GM12878 (cell line): ENCODE results near the gene S100A12. TPM values are rescaled to one million over a fixed set of nuclear protein-coding genes. Genes with fewer than 3 reads are reported as not detected.

ENCODE experiments used
- ATAC-seq: fragments of 200-7000 bp; cut with Tn5 transposase; 3 replicates; pipeline ENCODE4 v1.9.1; 2020; ENCODE audit warnings: mild to moderate bottlenecking, moderate library complexity
- BruUV-seq: library from RNA; stranded (reverse); fragments of 400-500 nt; replicated peaks from 2 replicates; lab custom pipeline; 2021; lab: Mats Ljungman, UMichigan
- CTCF ChIA-PET: fragments of 300-600 bp; sonication (Branson Sonifier 250); formaldehyde crosslinking; extraction: SDS; loops from one replicate; lab custom pipeline; 2021; ENCODE audit warnings: inconsistent platforms; lab: Yijun Ruan, JAX
- POLR2A ChIA-PET: fragments of 350-600 bp; formaldehyde crosslinking; extraction: SDS; loops from one replicate; lab custom pipeline; 2021; ENCODE audit warnings: inconsistent platforms; lab: Charles Lee
- RAD21 ChIA-PET: fragments of 300-600 bp; sonication (Branson Sonifier 250); formaldehyde crosslinking; loops from one replicate; lab custom pipeline; 2023; ENCODE audit warnings: antibody characterized with exemption; ENCODE audit not compliant: unreplicated experiment; lab: Charles Lee
- SMC1A ChIA-PET: fragments of 300-600 bp; sonication (Branson Sonifier 250); formaldehyde crosslinking; loops from one replicate; lab custom pipeline; 2023; ENCODE audit not compliant: unreplicated experiment, uncharacterized antibody; lab: Charles Lee
- DNase-seq: peaks from one replicate; pipeline ENCODE4 v3.0.0-alpha.2; 2011; ENCODE audit warnings: low read depth, low spot score
- FAIRE-seq: peaks from 3 replicates; lab custom pipeline; 2011; peaks lifted over from hg19 to GRCh38; lab: Jason Lieb, UNC
- H2AFZ ChIP-seq: 2 replicates; pipeline ENCODE4 v1.6.0; 2011; ENCODE audit warnings: low read depth, low read length, control low read depth; ENCODE audit not compliant: control insufficient read depth
- H3K27ac ChIP-seq: 2 replicates; pipeline ENCODE4 v1.5.1; 2011; ENCODE audit warnings: control low read depth; ENCODE audit not compliant: control insufficient read depth, insufficient read depth
- H3K27me3 ChIP-seq, 2 experiments: replicated peaks in 1 of 2; 2 replicates each; pipeline versions ENCODE4 v1.6.0 to v1.6.1; 2011; ENCODE audit warnings: low read length in 1 of 2; ENCODE audit not compliant: control insufficient read depth in 2 of 2, insufficient read depth in 2 of 2
- H3K36me3 ChIP-seq, 2 experiments: 2 replicates each; pipeline ENCODE4 v1.5.1; 2011; ENCODE audit warnings: low read length in 1 of 2; ENCODE audit not compliant: control insufficient read depth in 2 of 2, insufficient read depth in 2 of 2
- H3K4me1 ChIP-seq: 2 replicates; pipeline ENCODE4 v1.6.1; 2011; ENCODE audit warnings: mild to moderate bottlenecking, low read length, moderate library complexity, mixed read lengths; ENCODE audit not compliant: control insufficient read depth, insufficient read depth
- H3K4me2 ChIP-seq: 2 replicates; pipeline ENCODE4 v1.6.0; 2011; ENCODE audit warnings: control low read depth; ENCODE audit not compliant: control insufficient read depth, insufficient read depth
- H3K4me3 ChIP-seq: fragments of 200-600 bp; sonication (generic); 2 replicates; pipeline ENCODE4 v1.5.1; 2016
- H3K79me2 ChIP-seq: 2 replicates; pipeline ENCODE4 v1.6.0; 2011; ENCODE audit warnings: low read length; ENCODE audit not compliant: control insufficient read depth, insufficient read depth
- H3K9ac ChIP-seq: 2 replicates; pipeline ENCODE4 v1.8.0; 2011; ENCODE audit warnings: low read length, control low read depth, mixed read lengths; ENCODE audit not compliant: control insufficient read depth, insufficient read depth
- H3K9me3 ChIP-seq: replicated peaks from 3 replicates; pipeline ENCODE4 v1.5.1; 2011; ENCODE audit warnings: mild to moderate bottlenecking, low read length; ENCODE audit not compliant: control insufficient read depth, insufficient read depth
- H4K20me1 ChIP-seq: 2 replicates; pipeline ENCODE4 v1.6.0; 2011; ENCODE audit not compliant: control insufficient read depth, insufficient read depth
- BACH1 ChIP-seq: fragments of 450-650 bp; IDR thresholded peaks from 2 replicates; pipeline ENCODE4 v1.6.1; 2017; ENCODE audit warnings: mild to moderate bottlenecking, borderline replicate concordance
- CREB1 ChIP-seq: IDR thresholded peaks from 2 replicates; pipeline ENCODE4 v1.6.1; 2012; ENCODE audit warnings: low read depth, mild to moderate bottlenecking, inconsistent platforms
- HDAC6 ChIP-seq: fragments of 200-600 bp; sonication (generic); IDR thresholded peaks from one replicate; pipeline ENCODE4 v1.8.0; 2017; ENCODE audit warnings: antibody characterized with exemption; ENCODE audit not compliant: unreplicated experiment
- IRF4 ChIP-seq: IDR thresholded peaks from 2 replicates; pipeline ENCODE4 v1.6.1; 2011; ENCODE audit warnings: low read depth, low read length
- KDM1A ChIP-seq: fragments of 200-600 bp; sonication (generic); IDR thresholded peaks from 2 replicates; pipeline ENCODE4 v1.6.1; 2016; ENCODE audit warnings: borderline replicate concordance
- KLF5 ChIP-seq: fragments of 450-650 bp; IDR thresholded peaks from 2 replicates; pipeline ENCODE4 v1.6.1; 2014; ENCODE audit warnings: mild to moderate bottlenecking; ENCODE audit not compliant: partially characterized antibody
- MTA3 ChIP-seq: IDR thresholded peaks from 2 replicates; pipeline ENCODE4 v1.6.1; 2012; ENCODE audit warnings: low read length, inconsistent platforms, borderline replicate concordance
- POU2F2 ChIP-seq: IDR thresholded peaks from 3 replicates; pipeline ENCODE4 v1.6.1; 2011; ENCODE audit warnings: low read depth, mild to moderate bottlenecking, low read length, borderline replicate concordance
- RELA ChIP-seq: fragments of 450-650 bp; IDR thresholded peaks from 2 replicates; pipeline ENCODE4 v1.8.0; 2014; ENCODE audit warnings: borderline replicate concordance; ENCODE audit not compliant: partially characterized antibody
- SMARCA5 ChIP-seq: fragments of 450-650 bp; IDR thresholded peaks from 2 replicates; pipeline ENCODE4 v1.6.1; 2017; ENCODE audit warnings: mild to moderate bottlenecking
- SUPT20H ChIP-seq: IDR thresholded peaks from 2 replicates; pipeline ENCODE4 v1.6.1; 2011; ENCODE audit warnings: low read depth, mild to moderate bottlenecking, low read length, moderate library complexity, borderline replicate concordance; ENCODE audit not compliant: control insufficient read depth
- TAF1 ChIP-seq: IDR thresholded peaks from 2 replicates; pipeline ENCODE4 v1.6.1; 2011; ENCODE audit warnings: mild to moderate bottlenecking, low read depth, low read length, borderline replicate concordance
- WRNIP1 ChIP-seq: IDR thresholded peaks from 2 replicates; pipeline ENCODE4 v1.6.1; 2011; ENCODE audit warnings: low read depth, low read length, improper control_type of control experiment, borderline replicate concordance
- ZBED1 ChIP-seq: IDR thresholded peaks from 2 replicates; pipeline ENCODE4 v1.6.1; 2016; ENCODE audit warnings: borderline replicate concordance
- WGBS: methylation state at CpG from one replicate; pipeline ENCODE4 v1.1.6; 2016; ENCODE audit warnings: low lambda C conversion rate; ENCODE audit not compliant: insufficient replicate concordance, insufficient coverage; ENCODE audit errors: missing lambda C conversion rate; 5-methylcytosine and 5-hydroxymethylcytosine counted together
- in situ Hi-C: fragments of 300-500 bp; cut with MboI; formaldehyde crosslinking; loops from 9 replicates; pipeline ENCODE4 v1.14.3; 2018; ENCODE audit warnings: mixed read lengths
- intact Hi-C: fragments of 100-400 bp; cut with micrococcal nuclease; formaldehyde crosslinking; loops from one replicate; pipeline ENCODE4 v1.14.2; 2022; ENCODE audit not compliant: unreplicated experiment
- polyA plus RNA-seq, 11 experiments: library from polyadenylated mRNA; depleted of rRNA in 4 of 11; unstranded in 6 of 11; stranded (reverse) in 5 of 11; fragments of >200 nt; fragmentation: Nextera tagmentation in 4 of 11; fragmentation: Illumina TruSeq in 1 of 11; extraction: Ambion mirVana in 4 of 11; extraction: Trizol in 1 of 11; gene quantifications; 1 replicate in 1 of 11; 2 replicates in 10 of 11; pipeline versions ENCODE4 v1.2.1 to v1.2.3, GENCODE V29; 2011 to 2016; ENCODE audit warnings: inconsistent platforms in 2 of 11, missing spikeins in 2 of 11, low read depth in 1 of 11
- total RNA-seq, 4 experiments: library from RNA; depleted of rRNA in 3 of 4; stranded (reverse); fragments of >200 nt in 3 of 4; fragmentation: Illumina TruSeq in 1 of 4; extraction: Trizol in 1 of 4; gene quantifications; 2 replicates each; pipeline versions ENCODE4 v1.2.1 to v1.2.3, GENCODE V29; 2013 to 2021
- TF ChIP-seq, protein P1 (sequence below): fragments of 450-650 bp; IDR thresholded peaks from 2 replicates; pipeline ENCODE4 v1.6.1; 2017; ENCODE audit warnings: borderline replicate concordance
- TF ChIP-seq, protein P2 (sequence below): IDR thresholded peaks from 2 replicates; pipeline ENCODE4 v1.6.1; 2012; ENCODE audit warnings: improper control_type of control experiment, low read depth, low read length; ENCODE audit not compliant: insufficient replicate concordance
- TF ChIP-seq, protein P3 (sequence below): IDR thresholded peaks from 2 replicates; pipeline ENCODE4 v1.6.1; 2012; ENCODE audit warnings: low read depth, low read length, improper control_type of control experiment

The S100A12 gene
- total and polyA plus RNA-seq, 10 of the 15 experiments (the other 5 are each of a cell fraction or from before 2014, with no cell fraction given), result not detected

DNA sequence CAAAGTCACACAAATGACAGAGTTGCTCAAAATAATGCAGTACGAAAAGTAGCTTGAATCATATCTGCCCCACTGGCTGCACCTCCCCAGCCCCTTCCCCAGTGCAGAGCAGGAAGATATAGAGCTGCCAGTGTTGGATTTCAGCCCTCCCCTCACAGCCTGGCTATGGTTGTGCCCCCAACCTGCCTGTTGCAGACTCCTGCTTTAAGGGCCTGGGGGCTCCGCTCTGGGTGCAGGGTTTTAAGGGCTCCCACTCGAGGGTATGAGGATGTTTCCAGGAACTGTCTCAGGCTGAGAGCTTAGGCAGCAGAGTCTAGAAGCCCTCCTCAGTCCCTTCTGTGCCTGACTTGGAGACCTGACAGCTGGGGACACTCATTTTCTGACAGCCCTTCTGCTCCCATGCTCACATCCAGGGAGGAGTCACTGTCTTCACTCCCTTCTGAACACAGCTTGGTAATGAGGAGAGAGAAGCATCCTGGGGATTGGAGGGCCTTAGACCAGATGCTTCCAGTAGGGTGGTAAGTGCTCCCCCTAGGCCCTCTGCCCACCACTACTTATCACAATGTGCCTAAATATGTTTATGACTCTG is 13.1 kb downstream of the S100A12 start:
- in situ Hi-C loops, result no loop called here
- POLR2A ChIA-PET, result no interaction called here

More for the DNA sequence above, 13.1 kb downstream of the S100A12 start:
- Histone ChIP-seq H3K9ac (no peak overlapping the region), H3K79me2 (no peaks in the 10 kb centered on the region), H3K9me3 (no peaks in the 10 kb centered on the region), H3K4me1 (no peaks in the 10 kb centered on the region), H4K20me1 (no peaks in the 10 kb centered on the region), H3K27ac (no peak overlapping the region), H3K4me3 (no peak overlapping the region), H3K27me3 (no peaks in the 10 kb centered on the region), H3K36me3 (no peaks in the 10 kb centered on the region)
- no peak for ATAC-seq
- BruUV-seq, result no TSS peak
- ChIA-PET RAD21 (interaction anchor here (1.6 to 1.9 kb wide), 2 partner anchors 9 to 133 kb away, joined by 5 to 6 read pairs; no protein-coding TSS in a partner anchor), CTCF (interaction anchor here (0.7 to 1.9 kb wide), 4 partner anchors 9 to 133 kb away, joined by 4 to 13 read pairs (median 8); no protein-coding TSS in a partner anchor), SMC1A (interaction anchor here (1.4 to 1.5 kb wide), 2 partner anchors 9 to 132 kb away, joined by 3 read pairs; no protein-coding TSS in a partner anchor)
- DNase-seq, result no peak
- no peak for FAIRE-seq
- intact Hi-C loops, result no loop called here
- TF ChIP-seq MTA3 (no peak), CREB1 (no peak), SUPT20H (no peak), RELA (no peak), KDM1A (no peak), ZBED1 (no peak), SMARCA5 (no peak), KLF5 (no peak), TAF1 (no peak), BACH1 (no peak), POU2F2 (no peak), HDAC6 (no peak), WRNIP1 (no peak), IRF4 (no peak)
- TF ChIP-seq, protein P1, sequence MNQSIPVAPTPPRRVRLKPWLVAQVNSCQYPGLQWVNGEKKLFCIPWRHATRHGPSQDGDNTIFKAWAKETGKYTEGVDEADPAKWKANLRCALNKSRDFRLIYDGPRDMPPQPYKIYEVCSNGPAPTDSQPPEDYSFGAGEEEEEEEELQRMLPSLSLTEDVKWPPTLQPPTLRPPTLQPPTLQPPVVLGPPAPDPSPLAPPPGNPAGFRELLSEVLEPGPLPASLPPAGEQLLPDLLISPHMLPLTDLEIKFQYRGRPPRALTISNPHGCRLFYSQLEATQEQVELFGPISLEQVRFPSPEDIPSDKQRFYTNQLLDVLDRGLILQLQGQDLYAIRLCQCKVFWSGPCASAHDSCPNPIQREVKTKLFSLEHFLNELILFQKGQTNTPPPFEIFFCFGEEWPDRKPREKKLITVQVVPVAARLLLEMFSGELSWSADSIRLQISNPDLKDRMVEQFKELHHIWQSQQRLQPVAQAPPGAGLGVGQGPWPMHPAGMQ, result no peak
- TF ChIP-seq, protein P2, sequence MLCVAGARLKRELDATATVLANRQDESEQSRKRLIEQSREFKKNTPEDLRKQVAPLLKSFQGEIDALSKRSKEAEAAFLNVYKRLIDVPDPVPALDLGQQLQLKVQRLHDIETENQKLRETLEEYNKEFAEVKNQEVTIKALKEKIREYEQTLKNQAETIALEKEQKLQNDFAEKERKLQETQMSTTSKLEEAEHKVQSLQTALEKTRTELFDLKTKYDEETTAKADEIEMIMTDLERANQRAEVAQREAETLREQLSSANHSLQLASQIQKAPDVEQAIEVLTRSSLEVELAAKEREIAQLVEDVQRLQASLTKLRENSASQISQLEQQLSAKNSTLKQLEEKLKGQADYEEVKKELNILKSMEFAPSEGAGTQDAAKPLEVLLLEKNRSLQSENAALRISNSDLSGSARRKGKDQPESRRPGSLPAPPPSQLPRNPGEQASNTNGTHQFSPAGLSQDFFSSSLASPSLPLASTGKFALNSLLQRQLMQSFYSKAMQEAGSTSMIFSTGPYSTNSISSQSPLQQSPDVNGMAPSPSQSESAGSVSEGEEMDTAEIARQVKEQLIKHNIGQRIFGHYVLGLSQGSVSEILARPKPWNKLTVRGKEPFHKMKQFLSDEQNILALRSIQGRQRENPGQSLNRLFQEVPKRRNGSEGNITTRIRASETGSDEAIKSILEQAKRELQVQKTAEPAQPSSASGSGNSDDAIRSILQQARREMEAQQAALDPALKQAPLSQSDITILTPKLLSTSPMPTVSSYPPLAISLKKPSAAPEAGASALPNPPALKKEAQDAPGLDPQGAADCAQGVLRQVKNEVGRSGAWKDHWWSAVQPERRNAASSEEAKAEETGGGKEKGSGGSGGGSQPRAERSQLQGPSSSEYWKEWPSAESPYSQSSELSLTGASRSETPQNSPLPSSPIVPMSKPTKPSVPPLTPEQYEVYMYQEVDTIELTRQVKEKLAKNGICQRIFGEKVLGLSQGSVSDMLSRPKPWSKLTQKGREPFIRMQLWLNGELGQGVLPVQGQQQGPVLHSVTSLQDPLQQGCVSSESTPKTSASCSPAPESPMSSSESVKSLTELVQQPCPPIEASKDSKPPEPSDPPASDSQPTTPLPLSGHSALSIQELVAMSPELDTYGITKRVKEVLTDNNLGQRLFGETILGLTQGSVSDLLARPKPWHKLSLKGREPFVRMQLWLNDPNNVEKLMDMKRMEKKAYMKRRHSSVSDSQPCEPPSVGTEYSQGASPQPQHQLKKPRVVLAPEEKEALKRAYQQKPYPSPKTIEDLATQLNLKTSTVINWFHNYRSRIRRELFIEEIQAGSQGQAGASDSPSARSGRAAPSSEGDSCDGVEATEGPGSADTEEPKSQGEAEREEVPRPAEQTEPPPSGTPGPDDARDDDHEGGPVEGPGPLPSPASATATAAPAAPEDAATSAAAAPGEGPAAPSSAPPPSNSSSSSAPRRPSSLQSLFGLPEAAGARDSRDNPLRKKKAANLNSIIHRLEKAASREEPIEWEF, result no peak
- TF ChIP-seq, protein P3, sequence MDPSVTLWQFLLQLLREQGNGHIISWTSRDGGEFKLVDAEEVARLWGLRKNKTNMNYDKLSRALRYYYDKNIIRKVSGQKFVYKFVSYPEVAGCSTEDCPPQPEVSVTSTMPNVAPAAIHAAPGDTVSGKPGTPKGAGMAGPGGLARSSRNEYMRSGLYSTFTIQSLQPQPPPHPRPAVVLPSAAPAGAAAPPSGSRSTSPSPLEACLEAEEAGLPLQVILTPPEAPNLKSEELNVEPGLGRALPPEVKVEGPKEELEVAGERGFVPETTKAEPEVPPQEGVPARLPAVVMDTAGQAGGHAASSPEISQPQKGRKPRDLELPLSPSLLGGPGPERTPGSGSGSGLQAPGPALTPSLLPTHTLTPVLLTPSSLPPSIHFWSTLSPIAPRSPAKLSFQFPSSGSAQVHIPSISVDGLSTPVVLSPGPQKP, result no peak
- TF ChIP-seq, all 136 proteins: peak for 0
- Histone ChIP-seq H2AFZ (no peak overlapping the region), H3K4me2 (no peak overlapping the region)
- 19% methylated on average over 3 of the region's 3 CpGs for WGBS
